Parietal lobe (tissue), 2 donors: ENCODE results near the gene C1orf56. TPM values are rescaled to one million over a fixed set of nuclear protein-coding genes. Genes with fewer than 3 reads are reported as not detected.

ENCODE experiments used
- small RNA-seq: library from RNA; depleted of rRNA; stranded (forward); fragments of <200 nt; gene quantifications from one replicate; pipeline ENCODE3, GENCODE V24; 2014; ENCODE audit warnings: low replicate concordance
- total RNA-seq: library from RNA; depleted of rRNA; stranded (reverse); fragments of >200 nt; gene quantifications from one replicate; pipeline ENCODE4 v1.2.3, GENCODE V29; 2014

C1orf56 gene, protein sequence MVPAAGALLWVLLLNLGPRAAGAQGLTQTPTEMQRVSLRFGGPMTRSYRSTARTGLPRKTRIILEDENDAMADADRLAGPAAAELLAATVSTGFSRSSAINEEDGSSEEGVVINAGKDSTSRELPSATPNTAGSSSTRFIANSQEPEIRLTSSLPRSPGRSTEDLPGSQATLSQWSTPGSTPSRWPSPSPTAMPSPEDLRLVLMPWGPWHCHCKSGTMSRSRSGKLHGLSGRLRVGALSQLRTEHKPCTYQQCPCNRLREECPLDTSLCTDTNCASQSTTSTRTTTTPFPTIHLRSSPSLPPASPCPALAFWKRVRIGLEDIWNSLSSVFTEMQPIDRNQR
- total RNA-seq = 4.1 TPM

DNA sequence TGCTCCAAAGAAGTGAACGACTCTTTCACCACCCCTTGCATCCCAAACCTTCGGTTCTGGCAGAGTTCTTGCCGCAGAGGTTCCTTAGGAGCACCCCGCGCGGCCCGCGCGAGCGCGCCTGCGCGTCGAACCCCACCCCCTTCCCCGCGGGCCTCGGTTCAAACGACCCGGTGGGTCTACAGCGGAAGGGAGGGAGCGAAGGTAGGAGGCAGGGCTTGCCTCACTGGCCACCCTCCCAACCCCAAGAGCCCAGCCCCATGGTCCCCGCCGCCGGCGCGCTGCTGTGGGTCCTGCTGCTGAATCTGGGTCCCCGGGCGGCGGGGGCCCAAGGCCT lies at the start of gene C1orf56:
Gene C1orf56, plus strand, starts transcription at position 161 of the 334 bp plus-strand sequence. Its CDS starts 97 bp downstream, at position 258.

DNA sequence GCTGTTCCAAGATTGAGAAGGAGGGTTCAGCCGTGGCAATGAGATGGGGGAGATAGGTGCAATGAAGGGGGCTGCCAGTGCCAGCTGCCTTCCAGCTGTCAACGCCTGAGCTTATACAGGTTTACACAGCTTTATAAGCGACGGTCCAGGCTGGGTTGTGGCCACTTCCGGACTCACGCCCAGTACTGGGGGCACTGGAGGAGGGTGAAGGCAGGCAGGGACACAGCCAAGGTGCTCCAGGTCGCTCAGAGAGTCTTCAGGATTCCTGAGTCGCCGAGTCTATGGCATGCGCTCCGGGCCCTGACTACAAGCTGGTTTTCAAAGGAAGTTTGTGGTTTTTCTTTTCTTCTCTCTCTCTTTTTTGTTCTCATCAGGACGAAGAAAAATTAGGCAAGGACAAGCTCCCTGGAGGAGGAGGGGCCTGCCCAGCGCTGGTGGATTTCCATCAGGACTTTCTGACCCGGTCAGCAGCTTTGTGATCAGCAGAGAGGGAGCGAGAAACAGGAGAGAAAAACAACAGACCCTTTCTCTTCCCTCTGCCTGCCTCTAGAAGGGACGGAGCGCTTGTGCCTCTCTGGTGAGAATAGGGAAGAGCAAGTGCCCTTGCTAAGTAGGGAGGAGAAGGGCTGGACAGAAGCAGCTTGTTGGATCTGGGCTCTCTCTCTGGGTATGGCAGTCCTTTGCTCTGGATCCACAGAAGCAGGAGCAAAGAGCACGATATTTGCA lies 41.1 kb upstream of the C1orf56 start, which contains the start of gene MINDY1:
Gene MINDY1, minus strand, starts transcription at position 576 of the 726 bp plus-strand sequence. CDS start 4,285 bp downstream, outside the sequence.

DNA sequence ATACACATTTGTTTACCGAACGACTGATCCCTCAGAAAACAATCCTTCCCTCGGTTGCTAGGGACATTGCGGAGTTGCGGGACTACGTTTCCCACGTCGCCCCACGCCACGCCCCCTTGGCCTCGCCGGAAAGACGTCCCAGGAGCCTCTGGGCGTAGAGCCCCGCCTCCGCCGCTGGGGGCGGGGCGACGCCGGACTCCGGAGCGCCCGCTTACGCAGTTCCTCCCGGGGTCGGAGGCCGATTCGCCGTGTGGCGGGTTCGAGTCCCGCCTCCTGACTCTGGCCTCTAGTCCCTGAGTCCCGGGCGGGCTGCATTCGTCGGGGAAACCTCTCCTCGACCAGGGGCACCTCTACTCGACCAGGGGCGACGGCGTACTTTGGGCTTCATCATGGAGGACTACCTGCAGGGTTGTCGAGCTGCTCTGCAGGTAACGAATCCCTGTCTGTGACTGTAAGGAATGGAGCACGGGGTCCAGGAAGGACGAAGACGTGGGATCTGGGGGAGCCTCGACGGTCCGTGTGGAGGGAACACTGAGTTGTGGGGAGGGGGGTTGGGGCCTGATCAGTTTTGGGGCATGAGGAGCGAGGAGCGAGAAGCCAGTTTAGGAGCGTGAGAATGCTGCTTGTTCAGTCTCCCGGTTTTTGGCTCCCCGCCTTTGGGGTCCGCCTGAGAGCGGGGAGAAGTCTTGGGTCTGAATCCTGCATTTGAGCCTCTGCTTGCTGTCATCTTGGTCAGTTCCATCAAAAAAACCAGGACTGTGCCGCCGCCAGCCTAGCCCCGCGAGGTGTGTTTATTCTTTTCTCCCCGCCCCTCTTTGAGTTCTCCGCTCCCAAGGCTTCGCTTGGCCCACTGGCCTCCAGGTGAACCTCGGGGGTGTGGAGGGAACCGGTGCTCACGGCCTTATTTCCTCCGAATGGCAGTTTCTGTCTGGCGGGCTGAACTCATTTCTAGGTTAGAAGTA lies 39.0 kb upstream of the C1orf56 start, which contains the start of gene PRUNE1:
Gene PRUNE1, plus strand, starts transcription at position 206 of the 962 bp plus-strand sequence. Its CDS starts 184 bp downstream, at position 390.

DNA sequence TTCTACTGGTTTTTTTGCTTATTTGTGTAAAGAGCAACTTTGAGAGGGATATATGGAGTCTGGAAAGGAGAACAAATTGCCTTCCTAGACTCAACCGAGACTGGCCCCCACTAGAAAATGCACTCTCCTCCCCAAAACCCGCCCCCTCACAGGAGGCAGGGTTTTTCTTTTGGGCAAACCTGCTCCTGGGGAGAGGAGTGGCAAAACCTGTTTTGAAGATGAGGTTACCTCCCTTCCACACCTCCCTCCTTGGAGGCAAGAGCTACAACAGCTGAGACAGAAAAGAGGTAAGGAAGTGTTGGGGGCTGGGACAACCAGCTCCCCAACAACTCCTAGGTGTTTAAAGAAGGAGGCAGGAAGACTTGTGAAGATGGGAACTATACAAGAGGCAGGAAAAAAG lies 11.2 kb upstream of the C1orf56 start, which contains the start of gene BNIPL:
Gene BNIPL, plus strand, starts transcription at position 231 of the 400 bp plus-strand sequence. Its CDS starts 140 bp downstream, at position 371.

DNA sequence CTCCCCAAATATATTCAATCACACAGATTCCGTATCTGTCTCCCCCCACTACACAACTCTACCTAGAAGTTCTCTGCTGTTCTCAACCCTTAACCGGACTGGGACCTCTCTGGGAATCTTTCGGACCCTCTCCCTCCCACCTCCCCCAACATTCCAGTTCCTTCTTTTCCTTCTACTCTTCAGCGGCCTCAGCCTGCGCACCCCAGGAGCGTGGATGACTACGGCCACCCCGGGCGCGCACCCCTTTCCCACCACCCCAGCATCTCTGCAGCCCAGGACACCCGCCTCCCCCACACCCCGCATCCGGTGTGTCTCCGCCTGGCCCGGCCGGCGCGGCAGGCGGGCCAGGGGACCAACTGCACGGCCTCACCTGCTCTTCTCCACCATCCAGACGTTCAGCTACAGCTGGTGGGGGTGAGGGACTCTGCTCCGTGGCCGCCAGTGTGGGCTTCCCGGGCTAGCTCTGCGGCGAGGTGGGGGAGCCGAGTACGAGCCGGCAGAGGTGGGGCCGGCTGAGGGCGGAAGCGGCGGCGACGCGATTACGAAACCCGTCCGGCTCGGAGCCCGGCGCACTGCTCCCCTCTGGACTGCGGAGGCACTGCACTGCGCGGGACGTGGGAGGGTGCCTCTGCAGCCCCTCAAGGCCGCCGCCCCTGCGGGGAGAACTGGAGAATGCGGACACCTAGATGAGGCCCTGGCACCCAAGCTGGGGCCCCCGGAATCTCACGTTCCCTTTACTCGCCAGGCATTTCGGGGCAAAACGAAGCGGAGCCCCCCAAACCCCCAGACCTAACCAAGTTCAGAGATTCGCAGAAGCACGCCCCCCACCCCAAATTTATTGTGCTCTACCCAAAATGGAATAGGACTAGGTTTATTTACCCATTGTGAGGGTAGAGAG lies 11.8 kb downstream of the C1orf56 start, which contains the start of gene CDC42SE1:
Gene CDC42SE1, minus strand, starts transcription at position 514 of the 898 bp plus-strand sequence. CDS start 3,892 bp downstream, outside the sequence.

DNA sequence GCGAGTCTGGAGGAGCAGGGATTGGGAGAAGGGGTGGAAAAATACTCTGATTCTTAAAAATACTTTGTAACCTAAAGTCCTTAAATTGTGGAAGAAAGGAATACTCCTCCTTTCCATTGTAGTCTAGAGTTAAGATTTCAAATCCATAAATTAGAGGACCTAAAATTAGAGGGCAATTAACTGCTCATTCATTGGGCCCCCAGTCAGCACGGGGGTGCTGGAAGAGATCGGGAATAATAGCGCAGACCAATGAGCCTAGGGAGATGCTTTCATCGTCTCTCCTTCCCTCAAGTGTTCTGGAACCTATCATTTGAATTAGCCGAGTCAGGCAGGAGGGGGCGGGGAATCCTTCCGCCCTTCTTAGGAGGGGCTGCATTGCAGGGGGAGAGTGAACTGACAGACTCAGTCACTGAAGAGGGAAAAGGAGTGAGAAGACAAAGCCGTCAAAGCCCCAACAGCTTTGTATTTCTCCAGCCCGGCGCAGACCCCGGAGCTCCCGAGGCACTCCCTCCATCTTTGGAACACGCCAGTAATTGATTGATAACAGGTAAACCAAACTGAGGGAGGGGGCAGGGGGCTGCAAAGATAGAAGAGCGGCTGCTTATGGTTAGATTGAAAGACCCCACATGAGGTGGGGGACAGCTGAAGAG lies 12.6 kb downstream of the C1orf56 start, which contains the start of gene MLLT11:
Gene MLLT11, plus strand, starts transcription at position 391 of the 650 bp plus-strand sequence. CDS start 6,828 bp downstream, outside the sequence.

DNA sequence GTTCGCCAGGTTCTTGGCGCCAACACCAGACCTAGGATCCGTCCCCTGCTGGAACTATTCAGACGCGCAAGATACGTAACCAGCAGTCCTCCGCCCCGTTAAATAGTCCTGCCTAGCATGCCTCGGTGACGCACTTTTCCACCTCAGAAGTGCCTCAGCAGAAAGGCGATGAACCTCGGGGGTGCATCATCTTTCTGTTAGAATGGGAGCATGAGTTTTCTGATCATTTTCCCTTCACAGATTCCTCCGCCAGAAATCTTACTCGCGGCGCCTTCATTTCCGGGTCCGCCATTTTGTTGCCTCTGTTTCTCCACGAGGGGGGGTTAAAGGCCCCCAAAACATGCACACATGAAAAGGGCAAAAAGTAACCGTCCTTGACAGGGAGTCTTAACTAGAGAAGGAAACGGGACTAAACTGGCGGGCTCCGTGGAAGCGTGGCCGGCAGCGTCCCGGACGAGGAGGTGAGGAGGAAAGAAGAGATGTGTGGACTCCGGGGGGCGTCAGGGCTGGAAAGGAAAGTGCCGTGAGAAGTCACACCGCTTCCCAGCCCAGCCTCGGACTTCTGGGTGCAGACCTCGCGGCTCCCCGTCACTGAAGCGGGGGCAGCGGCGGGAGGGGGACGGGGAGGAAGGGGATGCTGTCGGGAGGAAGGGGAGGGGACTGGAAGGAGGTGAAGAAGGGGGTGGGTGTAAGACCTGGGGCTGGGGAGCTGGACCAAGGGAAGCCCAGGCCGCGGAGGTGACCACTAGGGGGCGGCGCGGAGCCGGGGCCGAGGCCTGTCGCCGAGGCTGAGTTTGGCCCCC lies 23.1 kb downstream of the C1orf56 start, which contains the start of gene GABPB2:
Gene GABPB2, plus strand, starts transcription at position 288 of the 803 bp plus-strand sequence. CDS start 17,429 bp downstream, outside the sequence.

Small RNA genes lying within 50 kb of the gene (small RNA-seq; reads per million reads assigned to genes)
- gene RNU6-884P = not detected

Other genes starting within 250 kb of the C1orf56 start
- 5.3 TPM for gene CTSK, start 239.5 kb upstream of the C1orf56 start, total RNA-seq
- 45.1 TPM for gene ARNT, start 171.2 kb upstream of the C1orf56 start, total RNA-seq
- not detected for gene CTXND2, start 160.6 kb upstream of the C1orf56 start, total RNA-seq
- 78.3 TPM for gene SETDB1, start 121.4 kb upstream of the C1orf56 start, total RNA-seq
- 36.0 TPM for gene CERS2, start 72.9 kb upstream of the C1orf56 start, total RNA-seq
- gene ANXA9, start 65.5 kb upstream of the C1orf56 start, total RNA-seq = not detected
- 14.4 TPM for gene MINDY1, start 40.8 kb upstream of the C1orf56 start, total RNA-seq
- 25.0 TPM for gene PRUNE1, start 39.3 kb upstream of the C1orf56 start, total RNA-seq
- 0.31 TPM for gene BNIPL, start 11.2 kb upstream of the C1orf56 start, total RNA-seq
- gene CDC42SE1, start 11.9 kb downstream of the C1orf56 start, total RNA-seq = 44.1 TPM
- 72.9 TPM for gene MLLT11, start 12.6 kb downstream of the C1orf56 start, total RNA-seq
- 13.8 TPM for gene GABPB2, start 23.0 kb downstream of the C1orf56 start, total RNA-seq
- gene SEMA6C, start 98.9 kb downstream of the C1orf56 start, total RNA-seq = 40.1 TPM
- gene TNFAIP8L2, start 108.9 kb downstream of the C1orf56 start, total RNA-seq = 0.94 TPM
- 17.2 TPM for gene LYSMD1, start 118.2 kb downstream of the C1orf56 start, total RNA-seq
- gene SCNM1, start 118.4 kb downstream of the C1orf56 start, total RNA-seq = 23.2 TPM
- gene TMOD4, start 128.2 kb downstream of the C1orf56 start, total RNA-seq = not detected
- 63.2 TPM for gene VPS72, start 142.4 kb downstream of the C1orf56 start, total RNA-seq
- 95.8 TPM for gene PIP5K1A, start 150.8 kb downstream of the C1orf56 start, total RNA-seq
- 82.3 TPM for gene PSMD4, start 207.0 kb downstream of the C1orf56 start, total RNA-seq
- 8.8 TPM for gene ZNF687, start 234.5 kb downstream of the C1orf56 start, total RNA-seq